GM10266 (cell line): ENCODE measurements around the gene CNTNAP5.

Source experiments
- DNase-seq: peaks from one replicate; pipeline ENCODE4 v3.0.0; 2012; ENCODE audit errors: extremely low spot score
- TF ChIP-seq, protein P1 (sequence below): IDR thresholded peaks from 2 replicates; pipeline ENCODE4 v1.5.1; 2012; ENCODE audit warnings: mild to moderate bottlenecking, low read depth; ENCODE audit not compliant: control insufficient read depth, insufficient read depth; ENCODE audit errors: missing control alignments

The CNTNAP5 gene

DNA sequence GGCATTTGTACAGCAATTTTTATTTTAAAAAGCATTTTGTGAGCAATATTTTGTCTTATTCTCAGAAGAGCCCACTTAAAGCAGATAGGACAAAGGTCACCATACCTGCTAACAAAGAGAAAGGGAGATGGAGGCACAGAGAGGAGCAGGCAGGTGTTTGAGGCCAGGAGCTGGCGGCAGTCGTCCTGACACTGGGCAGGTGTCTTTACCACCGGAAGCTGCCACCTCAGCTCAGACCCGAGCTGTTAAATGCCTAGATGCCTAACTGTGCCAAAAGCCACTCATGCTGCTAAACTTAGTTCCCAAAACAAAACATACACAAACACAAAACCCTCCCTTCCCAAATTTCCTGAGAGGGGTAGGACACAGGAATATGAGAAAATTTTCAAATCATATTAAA is 120.9 kb downstream of the CNTNAP5 start:
- TF ChIP-seq, protein P1, sequence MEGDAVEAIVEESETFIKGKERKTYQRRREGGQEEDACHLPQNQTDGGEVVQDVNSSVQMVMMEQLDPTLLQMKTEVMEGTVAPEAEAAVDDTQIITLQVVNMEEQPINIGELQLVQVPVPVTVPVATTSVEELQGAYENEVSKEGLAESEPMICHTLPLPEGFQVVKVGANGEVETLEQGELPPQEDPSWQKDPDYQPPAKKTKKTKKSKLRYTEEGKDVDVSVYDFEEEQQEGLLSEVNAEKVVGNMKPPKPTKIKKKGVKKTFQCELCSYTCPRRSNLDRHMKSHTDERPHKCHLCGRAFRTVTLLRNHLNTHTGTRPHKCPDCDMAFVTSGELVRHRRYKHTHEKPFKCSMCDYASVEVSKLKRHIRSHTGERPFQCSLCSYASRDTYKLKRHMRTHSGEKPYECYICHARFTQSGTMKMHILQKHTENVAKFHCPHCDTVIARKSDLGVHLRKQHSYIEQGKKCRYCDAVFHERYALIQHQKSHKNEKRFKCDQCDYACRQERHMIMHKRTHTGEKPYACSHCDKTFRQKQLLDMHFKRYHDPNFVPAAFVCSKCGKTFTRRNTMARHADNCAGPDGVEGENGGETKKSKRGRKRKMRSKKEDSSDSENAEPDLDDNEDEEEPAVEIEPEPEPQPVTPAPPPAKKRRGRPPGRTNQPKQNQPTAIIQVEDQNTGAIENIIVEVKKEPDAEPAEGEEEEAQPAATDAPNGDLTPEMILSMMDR: no peak
- DNase-seq: no peak

DNA sequence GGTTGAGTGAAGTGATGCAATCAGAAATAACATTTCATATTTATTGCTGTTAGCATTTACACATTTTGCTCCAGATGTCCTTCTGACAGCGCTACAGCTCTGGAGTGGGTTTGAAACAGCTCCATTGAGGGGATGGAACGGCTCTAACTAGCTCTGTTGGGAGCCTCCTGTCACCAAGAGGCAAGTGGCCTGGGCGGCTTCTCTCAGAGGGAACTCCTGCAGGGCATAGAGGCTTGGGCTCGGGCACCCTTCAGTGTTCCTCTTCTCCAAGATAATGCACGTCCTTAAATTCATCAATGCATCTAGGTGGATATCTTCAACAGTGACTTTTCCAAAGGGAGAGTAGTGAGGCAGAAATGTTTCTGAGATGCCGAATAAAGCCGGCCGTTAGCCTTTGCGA is 122.5 kb downstream of the CNTNAP5 start:
- TF ChIP-seq, protein P1: no peak
- no peak for DNase-seq

DNA sequence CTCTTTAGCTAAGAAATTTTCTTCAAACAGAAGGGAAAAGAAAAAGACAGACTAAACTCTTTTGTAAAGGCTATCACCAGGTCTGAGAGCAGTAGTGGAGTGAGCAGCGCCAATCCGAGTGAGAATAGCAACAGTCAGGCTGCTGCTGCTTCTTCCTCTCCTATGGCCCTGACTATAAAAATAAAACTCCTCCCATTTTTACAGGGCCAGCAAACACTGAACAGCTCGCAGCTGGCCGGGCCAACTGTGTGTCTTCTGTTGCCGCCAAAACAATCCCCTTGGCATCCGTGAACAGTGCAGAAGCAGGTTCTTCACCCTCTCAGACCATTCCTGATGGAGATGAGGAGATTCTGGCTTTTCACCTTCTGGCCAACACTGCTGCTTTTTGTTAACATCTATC is 124.5 kb downstream of the CNTNAP5 start:
- DNase-seq: no peak
- TF ChIP-seq, protein P1: no peak

DNA sequence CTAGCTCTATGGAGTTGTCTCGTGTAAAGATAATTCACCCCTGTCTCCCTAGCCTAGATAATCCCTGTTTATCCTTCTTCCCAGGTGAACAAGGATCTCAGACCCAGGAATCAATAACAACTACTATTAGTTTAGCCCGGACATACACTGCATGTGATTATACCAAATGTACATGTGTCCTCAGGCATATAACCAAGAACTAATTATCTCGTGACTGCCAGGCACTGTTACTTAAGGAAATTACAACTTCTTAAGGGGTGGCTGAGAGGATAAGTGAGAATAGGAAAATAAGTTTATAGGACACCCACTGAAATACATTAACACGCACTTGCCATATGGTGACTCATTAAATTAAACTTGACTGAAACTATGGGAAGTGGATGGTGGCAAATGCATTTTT is 126.6 kb downstream of the CNTNAP5 start:
- TF ChIP-seq, protein P1: no peak
- DNase-seq: no peak

DNA sequence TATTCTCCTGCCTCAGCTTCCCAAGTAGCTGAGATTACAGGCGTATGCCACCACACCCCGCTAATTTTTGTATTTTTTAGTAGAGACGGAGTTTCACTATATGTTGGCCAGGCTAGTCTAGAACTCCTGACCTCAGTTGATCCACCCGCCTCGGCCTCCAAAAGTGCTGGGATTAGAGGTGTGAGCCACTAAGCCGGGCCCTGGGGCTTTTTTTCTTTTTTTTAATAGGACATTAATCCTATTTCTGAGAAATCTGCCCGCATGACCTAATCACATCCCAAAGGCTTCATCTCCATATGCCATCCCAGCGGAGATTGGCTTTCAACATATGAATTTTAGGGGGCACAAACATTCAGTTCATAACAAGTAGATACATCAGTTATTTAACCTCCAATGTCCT is 128.6 kb downstream of the CNTNAP5 start:
- TF ChIP-seq, protein P1: no peak
- no peak for DNase-seq

DNA sequence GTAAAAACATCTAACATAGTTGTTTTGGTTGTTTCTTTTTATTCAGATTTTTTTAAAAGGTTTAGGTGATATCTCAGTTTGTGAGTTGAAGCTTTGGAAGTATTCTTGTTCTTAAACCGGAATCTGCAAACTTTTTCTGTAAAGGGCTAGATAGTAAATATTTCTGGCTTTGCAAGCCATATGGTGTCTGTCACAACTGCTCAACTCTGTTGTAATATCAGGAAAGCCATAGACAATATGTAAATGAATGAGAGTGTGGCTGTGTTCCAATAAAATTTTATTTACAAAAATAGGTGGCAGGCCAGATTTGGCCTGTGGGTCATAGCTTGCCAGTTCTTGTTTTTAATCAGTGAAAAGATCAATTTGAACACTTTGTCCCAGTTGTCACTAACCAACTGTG is 134.1 kb downstream of the CNTNAP5 start:
- TF ChIP-seq, protein P1: no peak
- no peak for DNase-seq

DNA sequence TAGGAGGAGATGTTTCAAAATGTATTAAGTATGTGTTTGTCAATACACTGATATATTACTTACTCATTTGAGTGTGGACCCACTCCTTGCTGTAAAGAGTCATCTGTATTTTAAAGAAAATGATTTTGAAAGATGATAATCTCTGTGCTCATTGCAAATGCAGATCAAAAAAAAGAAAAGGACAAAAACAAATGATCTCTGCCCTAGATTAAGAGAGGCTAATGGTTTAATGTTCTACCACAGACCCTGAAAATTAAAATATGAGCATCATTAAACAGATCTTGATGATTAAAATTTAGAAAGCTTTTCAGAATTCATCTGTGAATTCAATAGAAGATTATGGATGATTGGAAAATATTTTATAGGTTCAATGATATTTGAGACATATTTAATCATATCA is 136.5 kb downstream of the CNTNAP5 start:
- TF ChIP-seq, protein P1: no peak
- no peak for DNase-seq
